ENCODE measurements around the gene TOMM20. TPM values are rescaled to one million over a fixed set of nuclear protein-coding genes. Genes with fewer than 3 reads are reported as not detected.
"Not testable (repeated sequence)": the region's sequence is repeated elsewhere in the genome, so short reads cannot be mapped to it uniquely, and the experiment has no call there.

The TOMM20 gene
- total RNA-seq, 3 donors from 2014 or later (not counting 1 experiment from before 2014, with no cell fraction given), result 59.5 to 72.3 (median 60.2) TPM

DNA sequence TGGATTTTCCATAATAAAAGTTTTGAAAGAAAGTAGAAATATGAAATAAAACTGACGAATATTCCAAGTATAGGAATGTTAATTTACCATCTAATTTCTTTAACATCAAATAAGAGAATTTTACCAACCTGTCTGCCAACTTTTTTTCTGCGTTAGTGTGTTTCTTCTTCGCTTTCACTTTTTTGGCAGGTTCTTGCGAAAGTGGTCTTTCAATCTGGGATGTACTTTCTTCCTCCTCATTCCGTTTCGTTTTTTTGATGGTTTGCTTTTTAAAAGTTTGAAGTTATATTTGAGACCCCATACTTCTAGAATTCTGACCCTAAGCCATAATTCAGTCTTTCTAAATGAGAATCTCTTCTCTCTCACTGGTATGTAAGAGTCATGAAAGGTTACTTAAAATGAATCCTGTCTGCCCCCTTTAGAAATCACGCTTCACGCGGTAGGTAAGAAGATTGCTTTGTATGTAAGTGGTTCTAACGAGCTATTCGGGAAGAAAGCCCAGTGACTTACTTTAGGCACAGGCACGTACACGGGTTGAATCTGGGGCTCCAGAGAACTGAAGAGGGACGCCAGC lies 31.8 kb upstream of the TOMM20 start:
- Mint-ChIP-seq H3K27me3 (ENCODE audit: low read depth in 2 of 2) (no peaks in the 10 kb centered on the region), H3K36me3 (no peaks in the 10 kb centered on the region), H3K27ac (peak overlapping the region; percentile 96 to 97), H3K9me3 (no peaks in the 10 kb centered on the region), H3K4me3 (peak overlapping the region; percentile 92), H3K4me1 (peaks cover 18 to 20% of the 10 kb centered on the region in 2 donors)
- peaks cover 22% of the 10 kb centered on the region for H3K4me1 ChIP-seq (ENCODE audit: control insufficient read depth, insufficient read depth, low read length)
- H3K4me3 ChIP-seq (ENCODE audit: low read length), result peak overlapping the region; percentile 80
- intact Hi-C loops (cut with micrococcal nuclease), result loop anchor here (2.0 to 5.0 kb wide), 3 partner anchors 56 to 207 kb away; partner anchors contain the start of genes ARID4B, GGPS1 and TBCE
- 0% methylated on average over 10 of the region's 14 CpGs for WGBS (ENCODE audit: insufficient coverage)
- DNase-seq, result peak in 1 of 2 donors; percentile 77
- peak overlapping the region; percentile 81 for H3K27ac ChIP-seq (ENCODE audit: low read length)
- H3K36me3 ChIP-seq (ENCODE audit: control insufficient read depth, insufficient read depth, low read length), result peaks cover 30% of the 10 kb centered on the region
- no peaks in the 10 kb centered on the region for H3K27me3 ChIP-seq (ENCODE audit: control insufficient read depth, insufficient read depth, low read length)
- no peaks in the 10 kb centered on the region for H3K9me3 ChIP-seq (ENCODE audit: control insufficient read depth, insufficient read depth, low read length)
- TF ChIP-seq, protein P1, sequence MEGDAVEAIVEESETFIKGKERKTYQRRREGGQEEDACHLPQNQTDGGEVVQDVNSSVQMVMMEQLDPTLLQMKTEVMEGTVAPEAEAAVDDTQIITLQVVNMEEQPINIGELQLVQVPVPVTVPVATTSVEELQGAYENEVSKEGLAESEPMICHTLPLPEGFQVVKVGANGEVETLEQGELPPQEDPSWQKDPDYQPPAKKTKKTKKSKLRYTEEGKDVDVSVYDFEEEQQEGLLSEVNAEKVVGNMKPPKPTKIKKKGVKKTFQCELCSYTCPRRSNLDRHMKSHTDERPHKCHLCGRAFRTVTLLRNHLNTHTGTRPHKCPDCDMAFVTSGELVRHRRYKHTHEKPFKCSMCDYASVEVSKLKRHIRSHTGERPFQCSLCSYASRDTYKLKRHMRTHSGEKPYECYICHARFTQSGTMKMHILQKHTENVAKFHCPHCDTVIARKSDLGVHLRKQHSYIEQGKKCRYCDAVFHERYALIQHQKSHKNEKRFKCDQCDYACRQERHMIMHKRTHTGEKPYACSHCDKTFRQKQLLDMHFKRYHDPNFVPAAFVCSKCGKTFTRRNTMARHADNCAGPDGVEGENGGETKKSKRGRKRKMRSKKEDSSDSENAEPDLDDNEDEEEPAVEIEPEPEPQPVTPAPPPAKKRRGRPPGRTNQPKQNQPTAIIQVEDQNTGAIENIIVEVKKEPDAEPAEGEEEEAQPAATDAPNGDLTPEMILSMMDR (IDR thresholded peaks at IDR 0.05), result no peak
- ATAC-seq, result peak; percentile 52 to 75 (median 61)

DNA sequence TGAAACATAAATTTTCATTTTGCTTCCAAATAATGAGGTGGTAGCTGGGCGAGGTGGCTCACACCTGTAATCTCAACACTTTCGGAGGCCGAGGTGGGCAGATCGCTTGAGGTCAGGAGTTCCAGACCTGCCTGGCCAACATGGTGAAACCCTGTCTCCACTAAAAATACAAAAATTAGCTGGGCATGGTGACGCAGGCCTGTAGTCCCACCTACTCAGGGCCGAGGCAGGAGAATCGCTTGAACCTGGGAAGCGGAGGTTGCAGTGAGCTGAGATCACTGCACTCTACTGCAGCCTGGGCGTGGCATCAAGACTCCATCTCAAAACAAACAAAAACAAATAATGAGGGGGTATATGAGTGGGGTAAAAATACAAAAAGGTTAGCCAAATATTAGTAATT lies 31.3 kb upstream of the TOMM20 start:
- H3K4me3 ChIP-seq (ENCODE audit: low read length); H3K36me3 Mint-ChIP-seq; ATAC-seq; H3K27me3 Mint-ChIP-seq (ENCODE audit: low read depth in 2 of 2); DNase-seq; H3K9me3 ChIP-seq (ENCODE audit: control insufficient read depth, insufficient read depth, low read length); H3K27me3 ChIP-seq (ENCODE audit: control insufficient read depth, insufficient read depth, low read length); H3K9me3 Mint-ChIP-seq: not testable (repeated sequence)
- peak overlapping the region; percentile 96 to 97 for H3K27ac Mint-ChIP-seq
- 92% methylated on average over 8 of the region's 9 CpGs for WGBS (ENCODE audit: insufficient coverage)
- peaks cover 18 to 20% of the 10 kb centered on the region in 2 donors for H3K4me1 Mint-ChIP-seq
- Histone ChIP-seq H3K4me1 (ENCODE audit: control insufficient read depth, insufficient read depth, low read length) (peaks cover 22% of the 10 kb centered on the region), H3K36me3 (ENCODE audit: control insufficient read depth, insufficient read depth, low read length) (peaks cover 34% of the 10 kb centered on the region), H3K27ac (ENCODE audit: low read length) (peak overlapping the region; percentile 81)
- intact Hi-C loops (cut with micrococcal nuclease), result loop anchor here (2.0 to 5.0 kb wide), 3 partner anchors 55 to 207 kb away; partner anchors contain the start of genes ARID4B, GGPS1 and TBCE
- H3K4me3 Mint-ChIP-seq, result peak overlapping the region; percentile 92

DNA sequence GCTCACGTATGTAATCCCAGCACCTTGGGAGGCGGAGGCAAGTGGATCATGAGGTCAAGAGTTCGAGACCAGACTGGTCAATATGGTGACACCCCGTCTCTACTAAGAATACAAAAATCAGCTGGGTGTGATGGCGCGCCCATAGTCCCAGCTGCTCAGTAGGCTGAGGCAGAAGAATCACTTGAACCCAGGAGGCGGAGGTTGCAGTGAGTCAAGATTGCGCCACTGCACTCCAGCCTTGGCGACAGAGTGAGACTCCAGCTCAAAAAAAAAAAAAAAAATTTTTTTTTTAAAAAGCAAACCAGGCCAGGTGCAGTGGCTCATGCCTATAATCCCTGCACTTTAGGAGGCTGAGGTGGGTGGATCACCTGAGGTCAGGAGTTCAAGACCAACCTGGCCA lies 30.6 kb upstream of the TOMM20 start:
- DNase-seq; H3K36me3 Mint-ChIP-seq; H3K27me3 ChIP-seq (ENCODE audit: control insufficient read depth, insufficient read depth, low read length); H3K27ac ChIP-seq (ENCODE audit: low read length); H3K4me3 Mint-ChIP-seq; H3K4me3 ChIP-seq (ENCODE audit: low read length); H3K9me3 ChIP-seq (ENCODE audit: control insufficient read depth, insufficient read depth, low read length); H3K9me3 Mint-ChIP-seq; ATAC-seq; H3K27me3 Mint-ChIP-seq (ENCODE audit: low read depth in 2 of 2); intact Hi-C loops (cut with micrococcal nuclease): not testable (repeated sequence)
- H3K4me1 Mint-ChIP-seq, result peaks cover 18 to 20% of the 10 kb centered on the region in 2 donors
- Histone ChIP-seq H3K36me3 (ENCODE audit: control insufficient read depth, insufficient read depth, low read length) (peaks cover 41% of the 10 kb centered on the region), H3K4me1 (ENCODE audit: control insufficient read depth, insufficient read depth, low read length) (peaks cover 22% of the 10 kb centered on the region)
- peak overlapping the region in 1 of 2 donors; percentile 96 for H3K27ac Mint-ChIP-seq
- 98% methylated on average over 9 of the region's 9 CpGs for WGBS (ENCODE audit: insufficient coverage)

DNA sequence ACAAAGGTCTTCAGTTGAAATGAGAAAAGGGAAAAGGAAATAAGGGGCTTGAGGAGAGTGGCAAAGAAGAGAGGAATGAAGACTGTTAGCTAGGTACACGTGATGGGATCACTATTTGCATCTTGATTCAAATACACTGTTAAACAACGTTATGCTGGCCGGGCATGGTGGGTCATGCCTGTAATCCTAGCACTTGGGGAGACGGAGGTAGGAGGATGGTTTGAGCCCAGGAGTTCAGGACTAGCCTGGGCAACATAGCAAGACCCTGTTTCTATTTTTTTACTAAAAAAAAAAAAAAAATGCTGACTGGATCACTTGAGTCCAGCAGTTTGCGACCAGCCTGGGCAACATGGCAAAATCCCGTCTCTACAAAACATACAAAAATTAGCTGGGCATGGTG lies 30.0 kb upstream of the TOMM20 start:
- Mint-ChIP-seq H3K27ac (no peak overlapping the region), H3K36me3 (no peaks in the 10 kb centered on the region), H3K4me1 (peaks cover 18 to 20% of the 10 kb centered on the region in 2 donors), H3K4me3 (peak overlapping the region; percentile 43), H3K9me3 (no peaks in the 10 kb centered on the region), H3K27me3 (ENCODE audit: low read depth in 2 of 2) (no peaks in the 10 kb centered on the region)
- Histone ChIP-seq H3K4me1 (ENCODE audit: control insufficient read depth, insufficient read depth, low read length) (peaks cover 22% of the 10 kb centered on the region), H3K27ac (ENCODE audit: low read length) (no peak overlapping the region), H3K36me3 (ENCODE audit: control insufficient read depth, insufficient read depth, low read length) (peaks cover 44% of the 10 kb centered on the region), H3K27me3 (ENCODE audit: control insufficient read depth, insufficient read depth, low read length) (no peaks in the 10 kb centered on the region), H3K9me3 (ENCODE audit: control insufficient read depth, insufficient read depth, low read length) (no peaks in the 10 kb centered on the region), H3K4me3 (ENCODE audit: low read length) (no peak overlapping the region)
- intact Hi-C loops (cut with micrococcal nuclease), result no loop called here
- DNase-seq (no peak), ATAC-seq (no peak)
- TF ChIP-seq, protein P1 (IDR thresholded peaks at IDR 0.05), result no peak
- WGBS (ENCODE audit: insufficient coverage), result 97% methylated on average over 6 of the region's 6 CpGs
